Ishikawa (cell line): Measurements from ENCODE around the gene PTPRM.

Experiments
- CEBPB ChIP-seq: IDR thresholded peaks from 2 replicates; pipeline ENCODE4 v1.6.1; 2012
- EGR1 ChIP-seq: IDR thresholded peaks from 2 replicates; pipeline ENCODE4 v1.6.1; 2012
- RAD21 ChIP-seq: IDR thresholded peaks from 2 replicates; pipeline ENCODE4 v1.6.1; 2012; ENCODE audit warnings: low read depth
- YY1 ChIP-seq: IDR thresholded peaks from 2 replicates; pipeline ENCODE4 v1.6.1; 2012; ENCODE audit warnings: low read depth
- TF ChIP-seq, protein P1 (sequence below): IDR thresholded peaks from 2 replicates; pipeline ENCODE4 v1.6.1; 2012

DNA sequence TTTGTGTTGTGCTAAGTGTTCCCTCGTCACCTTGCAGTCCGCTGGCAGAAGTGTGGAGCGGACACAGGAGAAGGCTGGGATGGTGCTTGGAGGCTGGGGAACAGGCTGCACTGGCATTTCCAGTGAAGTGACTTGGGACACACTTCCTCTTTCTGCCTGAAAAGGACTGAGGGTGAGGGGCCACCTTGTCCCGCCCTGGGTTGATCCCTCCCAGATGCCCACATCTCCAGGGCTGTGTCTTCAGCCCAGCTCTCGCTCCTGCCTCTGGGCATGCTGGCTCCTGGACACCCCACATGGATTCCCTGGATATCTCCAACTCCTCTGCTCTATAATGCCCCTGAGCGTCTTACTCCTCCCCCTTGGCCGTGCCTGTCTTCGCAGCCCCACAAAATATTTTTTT is 412.6 kb downstream of the PTPRM start:
- no peak for TF ChIP-seq YY1
- TF ChIP-seq RAD21 = no peak
- TF ChIP-seq, protein P1, sequence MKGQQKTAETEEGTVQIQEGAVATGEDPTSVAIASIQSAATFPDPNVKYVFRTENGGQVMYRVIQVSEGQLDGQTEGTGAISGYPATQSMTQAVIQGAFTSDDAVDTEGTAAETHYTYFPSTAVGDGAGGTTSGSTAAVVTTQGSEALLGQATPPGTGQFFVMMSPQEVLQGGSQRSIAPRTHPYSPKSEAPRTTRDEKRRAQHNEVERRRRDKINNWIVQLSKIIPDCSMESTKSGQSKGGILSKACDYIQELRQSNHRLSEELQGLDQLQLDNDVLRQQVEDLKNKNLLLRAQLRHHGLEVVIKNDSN = no peak
- TF ChIP-seq CEBPB = no peak
- no peak for TF ChIP-seq EGR1
